ENCODE measurements around the gene VPS35L. TPM values are rescaled to one million over a fixed set of nuclear protein-coding genes. Genes with fewer than 3 reads are reported as not detected.

VPS35L gene
- total RNA-seq, 1 donor from 2014 or later: 45.0 TPM

DNA sequence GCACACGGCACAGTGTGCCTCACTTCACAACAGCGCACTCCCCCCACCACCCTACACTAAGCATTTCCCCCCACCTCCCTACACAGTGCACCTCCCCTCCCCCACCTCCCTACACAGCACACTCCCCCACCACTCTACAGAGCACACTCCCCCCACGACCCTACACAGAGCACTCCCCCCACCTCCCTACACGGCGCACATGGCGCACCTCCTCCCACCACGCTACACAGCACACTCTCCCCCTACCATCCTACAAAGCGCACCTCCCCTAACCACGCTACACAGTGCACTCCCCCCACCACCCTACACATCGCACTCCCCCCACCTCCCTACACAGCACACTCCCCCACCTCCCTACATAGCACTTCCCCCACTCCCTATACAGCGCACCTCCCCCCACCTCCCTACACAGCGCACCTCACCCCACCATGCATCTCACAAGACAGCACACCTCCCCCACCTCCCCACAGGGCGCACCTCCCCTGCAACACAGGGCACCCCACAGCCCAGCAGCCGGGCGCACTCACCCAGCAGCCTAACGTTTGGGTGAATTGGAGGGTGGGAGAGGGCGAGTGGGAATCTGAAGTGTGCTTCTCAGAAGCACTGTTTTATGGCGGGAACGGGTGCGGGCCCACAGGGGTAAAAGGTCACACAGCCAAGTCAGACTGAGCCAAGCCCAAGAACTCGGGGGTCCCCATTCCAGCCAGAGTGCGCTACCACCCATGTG lies 152.2 kb downstream of the VPS35L start:
- Histone ChIP-seq H3K4me2 (ENCODE audit: low read length) (no peak overlapping the region), H3K36me3 (ENCODE audit: insufficient read depth, low read length) (peaks cover 14% of the 10 kb centered on the region), H3K79me2 (ENCODE audit: insufficient read depth, low read length) (peaks cover 46% of the 10 kb centered on the region), H3K4me1 (ENCODE audit: insufficient read depth, low read length) (peaks cover 24% of the 10 kb centered on the region), H3K9me3 (ENCODE audit: insufficient read depth, low read depth, low read length) (no peaks in the 10 kb centered on the region), H3K4me3 (ENCODE audit: insufficient read depth, low read depth, low read length) (no peak overlapping the region), H2AFZ (ENCODE audit: low read depth, low read length) (no peak overlapping the region), H4K20me1 (ENCODE audit: insufficient read depth, low read length) (peaks cover 34% of the 10 kb centered on the region), H3K27me3 (ENCODE audit: insufficient read depth, low read length) (no peaks in the 10 kb centered on the region), H3K27ac (ENCODE audit: low read depth, low read length) (no peak overlapping the region), H3K9ac (ENCODE audit: low read length) (no peak overlapping the region)
- Mint-ChIP-seq H3K27ac (ENCODE audit: unreplicated experiment) (no peak overlapping the region), H3K4me3 (ENCODE audit: unreplicated experiment) (no peak overlapping the region), H3K36me3 (ENCODE audit: low read depth, unreplicated experiment) (peaks cover 31% of the 10 kb centered on the region), H3K27me3 (ENCODE audit: low read depth, unreplicated experiment) (no peaks in the 10 kb centered on the region), H3K4me1 (ENCODE audit: low read depth, unreplicated experiment) (peaks cover 24% of the 10 kb centered on the region), H3K9me3 (ENCODE audit: unreplicated experiment) (peaks cover 3% of the 10 kb centered on the region)
- DNase-seq (ENCODE audit: low read depth) (no peak), FAIRE-seq (no peak)
- TF ChIP-seq, protein P1, sequence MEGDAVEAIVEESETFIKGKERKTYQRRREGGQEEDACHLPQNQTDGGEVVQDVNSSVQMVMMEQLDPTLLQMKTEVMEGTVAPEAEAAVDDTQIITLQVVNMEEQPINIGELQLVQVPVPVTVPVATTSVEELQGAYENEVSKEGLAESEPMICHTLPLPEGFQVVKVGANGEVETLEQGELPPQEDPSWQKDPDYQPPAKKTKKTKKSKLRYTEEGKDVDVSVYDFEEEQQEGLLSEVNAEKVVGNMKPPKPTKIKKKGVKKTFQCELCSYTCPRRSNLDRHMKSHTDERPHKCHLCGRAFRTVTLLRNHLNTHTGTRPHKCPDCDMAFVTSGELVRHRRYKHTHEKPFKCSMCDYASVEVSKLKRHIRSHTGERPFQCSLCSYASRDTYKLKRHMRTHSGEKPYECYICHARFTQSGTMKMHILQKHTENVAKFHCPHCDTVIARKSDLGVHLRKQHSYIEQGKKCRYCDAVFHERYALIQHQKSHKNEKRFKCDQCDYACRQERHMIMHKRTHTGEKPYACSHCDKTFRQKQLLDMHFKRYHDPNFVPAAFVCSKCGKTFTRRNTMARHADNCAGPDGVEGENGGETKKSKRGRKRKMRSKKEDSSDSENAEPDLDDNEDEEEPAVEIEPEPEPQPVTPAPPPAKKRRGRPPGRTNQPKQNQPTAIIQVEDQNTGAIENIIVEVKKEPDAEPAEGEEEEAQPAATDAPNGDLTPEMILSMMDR (IDR thresholded peaks at IDR 0.05; ENCODE audit: insufficient read depth, low read depth, low read length): no peak
- TF ChIP-seq EZH2 (IDR thresholded peaks at IDR 0.05; ENCODE audit: insufficient read depth, low read length): no peak

DNA sequence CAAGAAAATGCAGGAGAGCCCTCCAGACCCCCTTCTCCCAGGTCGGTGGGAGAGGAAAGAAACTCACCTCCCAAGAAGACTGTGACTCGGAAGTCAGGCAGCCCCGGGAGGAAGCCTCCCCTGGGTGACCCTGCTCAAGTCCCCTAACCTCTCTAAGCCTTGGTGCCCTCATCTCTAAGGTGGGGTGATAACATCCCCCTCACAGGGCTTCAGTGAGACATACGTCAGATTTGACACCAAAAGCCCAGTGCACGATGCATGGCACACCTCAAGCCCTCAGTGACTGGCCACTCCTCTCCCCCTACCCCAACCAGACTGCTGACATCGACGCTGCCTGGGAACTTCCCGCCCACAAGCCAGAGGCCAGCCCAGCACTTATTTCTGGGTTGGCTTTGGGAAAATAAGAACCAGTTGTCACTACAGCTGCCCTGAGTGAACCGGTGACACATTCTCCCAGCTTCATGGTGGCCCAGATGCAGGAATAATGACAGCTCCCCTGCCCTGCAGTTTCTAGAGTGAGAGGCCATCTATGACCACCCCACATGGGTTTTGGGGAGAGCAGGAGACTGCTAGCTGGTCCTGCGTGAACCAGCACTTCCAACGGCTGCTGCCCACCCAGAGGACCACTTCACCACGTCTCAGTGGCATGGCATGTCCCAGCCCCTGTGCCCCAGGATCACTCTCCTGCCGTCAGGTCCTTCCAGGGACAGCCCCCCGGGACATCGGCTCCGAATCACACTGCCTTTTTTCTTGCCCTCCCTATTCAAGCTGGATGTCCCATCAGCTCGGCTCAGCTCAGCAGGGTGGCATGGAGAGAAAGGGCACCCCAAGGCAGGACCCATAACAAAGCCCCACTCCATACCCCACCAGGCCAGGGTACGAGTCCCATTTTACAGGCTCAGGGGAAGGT lies 153.0 kb downstream of the VPS35L start:
- Mint-ChIP-seq H3K4me3 (ENCODE audit: unreplicated experiment) (no peak overlapping the region), H3K4me1 (ENCODE audit: low read depth, unreplicated experiment) (peaks cover 24% of the 10 kb centered on the region)

More for the DNA sequence above, 153.0 kb downstream of the VPS35L start:
- peaks cover 34% of the 10 kb centered on the region for H4K20me1 ChIP-seq (ENCODE audit: insufficient read depth, low read length)
- H3K4me2 ChIP-seq (ENCODE audit: low read length): no peak overlapping the region
- H3K4me3 ChIP-seq (ENCODE audit: insufficient read depth, low read depth, low read length): no peak overlapping the region
- no peaks in the 10 kb centered on the region for H3K27me3 ChIP-seq (ENCODE audit: insufficient read depth, low read length)
- FAIRE-seq (no peak), DNase-seq (ENCODE audit: low read depth) (no peak)
- peaks cover 24% of the 10 kb centered on the region for H3K4me1 ChIP-seq (ENCODE audit: insufficient read depth, low read length)
- Mint-ChIP-seq H3K27me3 (ENCODE audit: low read depth, unreplicated experiment) (no peaks in the 10 kb centered on the region), H3K27ac (ENCODE audit: unreplicated experiment) (no peak overlapping the region), H3K9me3 (ENCODE audit: unreplicated experiment) (peaks cover 3% of the 10 kb centered on the region), H3K36me3 (ENCODE audit: low read depth, unreplicated experiment) (peaks cover 30% of the 10 kb centered on the region)
- no peak overlapping the region for H3K27ac ChIP-seq (ENCODE audit: low read depth, low read length)
- H3K9me3 ChIP-seq (ENCODE audit: insufficient read depth, low read depth, low read length): no peaks in the 10 kb centered on the region
- peaks cover 52% of the 10 kb centered on the region for H3K79me2 ChIP-seq (ENCODE audit: insufficient read depth, low read length)
- H3K9ac ChIP-seq (ENCODE audit: low read length): no peak overlapping the region
- no peak for TF ChIP-seq EZH2 (IDR thresholded peaks at IDR 0.05; ENCODE audit: insufficient read depth, low read length)
- TF ChIP-seq, protein P1 (IDR thresholded peaks at IDR 0.05; ENCODE audit: insufficient read depth, low read depth, low read length): no peak
- H3K36me3 ChIP-seq (ENCODE audit: insufficient read depth, low read length): peaks cover 17% of the 10 kb centered on the region
- no peak overlapping the region for H2AFZ ChIP-seq (ENCODE audit: low read depth, low read length)

Data from astrocyte (in vitro differentiated cells and primary cell).